Duodenal mucosa (tissue), 2 donors: ENCODE data around the gene DNAH11.

Experiments
- H3K27ac ChIP-seq: one replicate; pipeline ENCODE4 v1.7.0; 2013; ENCODE audit warnings: low read depth, low read length
- H3K27me3 ChIP-seq, 2 donors: one replicate each; pipeline ENCODE4 v1.7.0; 2013; ENCODE audit warnings: low read length in 2 of 2, control low read depth in 1 of 2; ENCODE audit not compliant: insufficient read depth in 2 of 2, control insufficient read depth in 1 of 2
- H3K36me3 ChIP-seq, 2 donors: one replicate each; pipeline ENCODE4 v1.7.0; 2013; ENCODE audit warnings: low read length in 2 of 2, control low read depth in 1 of 2; ENCODE audit not compliant: insufficient read depth in 2 of 2, control insufficient read depth in 1 of 2
- H3K4me1 ChIP-seq, 2 donors: one replicate each; pipeline ENCODE4 v1.7.0; 2013; ENCODE audit warnings: low read length in 2 of 2, control low read depth in 1 of 2; ENCODE audit not compliant: insufficient read depth in 2 of 2, control insufficient read depth in 1 of 2
- H3K4me3 ChIP-seq, 2 donors: one replicate each; pipeline ENCODE4 v1.7.0; 2013; ENCODE audit warnings: low read length in 2 of 2, low read depth in 1 of 2
- H3K9ac ChIP-seq, 2 donors: one replicate each; pipeline ENCODE4 v1.7.0; 2013; ENCODE audit warnings: low read length in 2 of 2, low read depth in 1 of 2
- H3K9me3 ChIP-seq, 2 donors: one replicate each; pipeline ENCODE4 v1.7.0; 2013; ENCODE audit warnings: low read length in 2 of 2, control low read depth in 1 of 2; ENCODE audit not compliant: control insufficient read depth in 1 of 2

Gene DNAH11

DNA sequence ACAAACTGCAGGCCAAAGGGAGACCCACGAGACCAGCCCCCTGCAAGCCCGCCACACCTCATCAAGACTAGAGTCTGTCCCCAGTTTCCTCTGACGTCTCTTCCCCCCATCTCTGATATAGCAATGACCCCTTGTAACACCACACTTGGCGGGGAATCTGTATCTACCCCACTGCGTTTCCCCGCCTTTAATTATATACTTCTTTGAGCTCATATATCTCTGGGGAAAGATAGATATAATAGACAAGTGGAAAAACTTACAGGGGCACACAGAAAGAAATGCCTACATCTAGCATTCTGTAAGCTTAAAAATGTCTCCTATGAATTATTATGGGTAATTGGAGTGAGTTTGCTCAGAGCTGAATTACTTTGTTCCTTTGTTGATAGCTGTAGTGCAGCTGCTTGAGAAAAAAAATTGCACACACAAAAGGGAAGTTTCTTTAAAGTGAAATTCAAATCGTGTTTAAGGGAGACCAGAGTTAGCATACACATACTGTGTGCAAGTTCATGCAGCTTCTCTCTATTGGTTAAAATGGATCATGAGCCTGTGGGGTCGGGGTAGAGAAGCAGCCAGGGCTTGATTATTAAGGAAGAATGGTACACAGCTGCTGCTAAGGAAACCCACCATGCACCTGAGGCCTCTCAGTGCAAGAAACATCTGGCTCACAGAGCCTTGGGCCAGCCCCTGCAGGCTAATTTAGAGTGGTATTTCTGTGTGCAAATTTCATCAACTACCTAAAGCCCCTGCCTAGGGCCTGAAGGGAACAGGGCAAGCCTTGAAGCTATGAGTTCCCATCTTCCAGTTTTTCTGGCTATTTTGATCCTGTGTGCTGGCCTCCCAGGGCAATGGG is 370.3 kb downstream of the DNAH11 start:
- H3K4me3 ChIP-seq = no peak overlapping the region
- no peak overlapping the region for H3K27ac ChIP-seq
- H3K27me3 ChIP-seq = no peaks in the 10 kb centered on the region
- H3K4me1 ChIP-seq = no peaks in the 10 kb centered on the region
- H3K9me3 ChIP-seq = no peaks in the 10 kb centered on the region
- H3K36me3 ChIP-seq = peaks cover 10 to 15% of the 10 kb centered on the region in 2 donors
- no peak overlapping the region for H3K9ac ChIP-seq

- Histone ChIP-seq H3K27ac (no peak overlapping the region), H3K4me3 (no peak overlapping the region), H3K4me1 (no peaks in the 10 kb centered on the region), H3K36me3 (peaks cover 10 to 12% of the 10 kb centered on the region in 2 donors), H3K27me3 (no peaks in the 10 kb centered on the region), H3K9me3 (no peaks in the 10 kb centered on the region), H3K9ac (no peak overlapping the region)
These were observed 371.8 kb downstream of the DNAH11 start for GRCh38 chr7:21914671-21915070.

DNA sequence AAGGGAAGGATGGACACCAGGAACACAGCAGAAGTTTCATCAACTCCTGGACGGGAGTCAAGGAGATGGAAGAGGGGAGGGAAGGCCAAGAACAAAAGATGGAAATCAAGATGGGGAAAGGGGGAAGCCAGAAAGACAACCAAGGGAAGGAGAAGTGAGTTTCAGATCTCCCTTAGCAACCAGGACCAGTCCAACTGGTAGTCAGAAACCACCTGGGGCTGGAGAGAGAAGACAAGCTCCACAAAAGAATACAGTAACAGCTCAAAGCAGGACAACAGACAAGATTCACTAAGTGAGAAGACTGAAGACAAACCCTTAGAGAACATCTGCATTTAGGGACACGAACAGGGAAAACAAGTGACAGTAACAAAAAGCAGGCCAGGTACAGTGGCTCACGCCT is 372.3 kb downstream of the DNAH11 start:
- H3K9me3 ChIP-seq = no peaks in the 10 kb centered on the region
- H3K4me1 ChIP-seq = no peaks in the 10 kb centered on the region
- no peak overlapping the region for H3K27ac ChIP-seq
- H3K4me3 ChIP-seq = no peak overlapping the region
- H3K9ac ChIP-seq = no peak overlapping the region
- peaks cover 10 to 12% of the 10 kb centered on the region in 2 donors for H3K36me3 ChIP-seq
- H3K27me3 ChIP-seq = no peaks in the 10 kb centered on the region

DNA sequence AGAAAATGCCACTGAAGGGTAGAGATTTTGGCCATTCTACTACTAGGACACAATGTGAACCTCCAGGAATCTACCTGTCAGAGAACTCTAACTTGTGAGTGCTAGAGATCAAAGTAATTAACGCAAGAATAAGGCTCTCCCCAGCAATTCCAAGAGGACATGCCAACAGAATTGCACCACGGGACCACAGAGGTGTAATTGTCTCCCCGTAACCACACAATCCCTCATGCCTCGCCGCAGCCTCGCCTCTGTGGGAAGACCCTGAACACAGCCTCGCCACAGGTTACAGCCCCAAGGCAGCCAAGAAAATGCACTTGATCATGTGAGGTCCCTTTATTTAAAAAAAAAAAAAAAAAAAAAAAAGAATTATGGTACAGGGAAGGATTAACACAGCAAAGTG is 373.3 kb downstream of the DNAH11 start:
- Histone ChIP-seq H3K9ac (no peak overlapping the region), H3K36me3 (peaks cover 10 to 12% of the 10 kb centered on the region in 2 donors), H3K4me3 (no peak overlapping the region), H3K27ac (no peak overlapping the region), H3K9me3 (no peaks in the 10 kb centered on the region), H3K27me3 (no peaks in the 10 kb centered on the region), H3K4me1 (no peaks in the 10 kb centered on the region)

GRCh38 chr7:21916629-21917028 is 373.8 kb downstream of the DNAH11 start:
- H3K36me3 ChIP-seq = peaks cover 7 to 12% of the 10 kb centered on the region in 2 donors
- H3K9ac ChIP-seq = no peak overlapping the region
- H3K4me3 ChIP-seq = no peak overlapping the region
- H3K27ac ChIP-seq = no peak overlapping the region
- H3K9me3 ChIP-seq = no peaks in the 10 kb centered on the region
- no peaks in the 10 kb centered on the region for H3K27me3 ChIP-seq
- H3K4me1 ChIP-seq = no peaks in the 10 kb centered on the region

DNA sequence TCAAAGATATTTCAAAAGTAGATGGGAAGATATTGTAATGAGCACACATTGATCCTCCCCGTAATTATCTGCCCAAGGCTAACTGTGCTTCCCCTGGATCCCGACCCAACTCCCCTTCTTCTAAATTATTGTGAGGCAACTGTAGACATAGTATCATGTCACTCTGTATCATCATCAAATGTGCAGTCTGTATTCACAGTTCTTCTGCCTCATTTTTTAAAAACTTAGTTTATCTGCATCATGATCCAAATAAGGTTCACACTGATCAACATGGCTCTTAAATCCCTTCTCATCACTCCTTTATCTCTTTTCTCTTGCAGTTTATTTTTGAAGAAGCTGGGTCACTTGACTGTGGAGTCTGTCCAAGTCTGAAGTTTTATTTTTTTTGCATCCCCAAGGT is 375.4 kb downstream of the DNAH11 start:
- Histone ChIP-seq H3K36me3 (peaks cover 7 to 12% of the 10 kb centered on the region in 2 donors), H3K9ac (no peak overlapping the region), H3K4me3 (no peak overlapping the region), H3K9me3 (no peaks in the 10 kb centered on the region), H3K4me1 (no peaks in the 10 kb centered on the region), H3K27ac (no peak overlapping the region), H3K27me3 (no peaks in the 10 kb centered on the region)

DNA sequence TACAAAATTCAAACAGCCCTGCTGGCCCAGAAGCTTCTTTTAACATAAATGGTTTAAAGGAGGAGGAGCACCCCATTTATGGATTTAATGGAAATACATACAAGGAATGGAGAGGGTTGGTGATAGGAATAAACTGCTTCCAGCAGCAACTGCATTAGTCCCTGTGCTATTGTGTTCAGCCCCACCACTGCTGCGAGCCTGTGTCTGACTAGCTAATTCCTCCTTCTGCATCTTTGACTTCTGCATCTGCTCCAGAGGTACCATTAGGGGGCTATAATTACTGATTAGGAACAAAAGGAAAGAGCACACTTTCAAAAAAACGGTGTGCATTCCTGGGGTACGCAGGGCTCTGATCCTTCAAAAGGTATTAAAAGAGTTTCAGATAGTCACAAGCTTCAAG is 378.1 kb downstream of the DNAH11 start:
- Histone ChIP-seq H3K9ac (no peak overlapping the region), H3K27ac (no peak overlapping the region), H3K9me3 (no peaks in the 10 kb centered on the region), H3K27me3 (no peaks in the 10 kb centered on the region), H3K36me3 (no peaks in the 10 kb centered on the region), H3K4me3 (no peak overlapping the region), H3K4me1 (no peaks in the 10 kb centered on the region)

DNA sequence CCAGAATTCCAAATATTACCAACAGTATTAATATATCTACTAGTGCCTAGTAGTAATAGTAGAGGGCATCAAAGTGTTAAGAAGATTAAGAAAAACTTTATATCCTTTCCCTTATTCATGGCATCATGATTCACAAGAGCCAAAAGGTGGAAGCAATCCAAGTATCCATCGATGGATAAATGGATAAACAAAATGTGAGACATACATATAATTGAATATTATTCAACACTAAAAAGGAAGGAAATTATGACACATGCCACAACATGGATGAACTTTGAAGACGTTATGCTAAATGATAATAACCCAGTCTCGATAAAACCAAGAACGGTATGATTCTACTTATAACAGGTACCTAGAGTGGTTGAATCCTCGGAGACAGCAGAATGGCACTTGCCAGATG is 379.8 kb downstream of the DNAH11 start:
- Histone ChIP-seq H3K4me1 (no peaks in the 10 kb centered on the region), H3K27ac (no peak overlapping the region), H3K36me3 (no peaks in the 10 kb centered on the region), H3K9ac (no peak overlapping the region), H3K27me3 (no peaks in the 10 kb centered on the region), H3K9me3 (no peaks in the 10 kb centered on the region), H3K4me3 (no peak overlapping the region)

GRCh38 chr7:21923658-21924057 is 380.8 kb downstream of the DNAH11 start:
- Histone ChIP-seq H3K9me3 (no peaks in the 10 kb centered on the region), H3K27ac (no peak overlapping the region), H3K4me3 (no peak overlapping the region), H3K27me3 (no peaks in the 10 kb centered on the region), H3K36me3 (no peaks in the 10 kb centered on the region), H3K4me1 (no peaks in the 10 kb centered on the region), H3K9ac (no peak overlapping the region)

DNA sequence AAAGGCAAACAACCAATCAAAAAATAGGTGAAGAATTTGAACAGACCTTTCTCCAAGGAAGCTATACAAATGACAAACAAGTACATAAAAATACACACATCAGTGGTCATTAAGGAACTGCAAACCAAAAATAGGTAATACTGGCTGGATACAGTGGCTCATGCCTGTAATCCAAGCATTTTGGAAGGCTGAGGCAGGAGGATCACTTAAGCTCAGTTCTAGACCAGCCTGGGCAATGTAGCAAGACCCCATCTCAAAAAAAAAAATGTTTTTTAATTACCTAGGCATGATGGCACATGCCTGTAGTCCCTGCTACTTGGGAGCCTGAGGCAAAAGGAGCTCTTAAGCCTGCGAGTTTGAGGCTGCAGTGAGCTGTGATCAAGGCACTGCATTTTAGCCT is 383.6 kb downstream of the DNAH11 start:
- Histone ChIP-seq H3K9me3 (no peaks in the 10 kb centered on the region), H3K9ac (no peak overlapping the region), H3K4me3 (no peak overlapping the region), H3K4me1 (no peaks in the 10 kb centered on the region), H3K36me3 (no peaks in the 10 kb centered on the region), H3K27me3 (no peaks in the 10 kb centered on the region), H3K27ac (no peak overlapping the region)
